Keratinocyte (primary cell): ENCODE results near the gene FGF2. TPM values are rescaled to one million over a fixed set of nuclear protein-coding genes. Genes with fewer than 3 reads are reported as not detected.

Source experiments
- DNase-seq: peaks from one replicate; pipeline ENCODE4 v3.0.0-alpha.2; 2011; ENCODE audit warnings: low read depth, missing footprints, low spot score
- FAIRE-seq: peaks from 2 replicates; lab custom pipeline; 2011; peaks lifted over from hg19 to GRCh38; lab: Jason Lieb, UNC
- H2AFZ ChIP-seq: 2 replicates; pipeline ENCODE4 v1.6.0; 2012; ENCODE audit warnings: low read length, control low read depth, inconsistent platforms; ENCODE audit not compliant: control insufficient read depth
- H3K27ac ChIP-seq: 2 replicates; pipeline ENCODE4 v1.5.1; 2011; ENCODE audit warnings: low read length; ENCODE audit not compliant: control insufficient read depth, insufficient read depth
- H3K27me3 ChIP-seq: 3 replicates; pipeline ENCODE4 v1.6.0; 2011; ENCODE audit warnings: low read length; ENCODE audit not compliant: control insufficient read depth, insufficient read depth; ENCODE audit errors: extremely low read depth
- H3K36me3 ChIP-seq, 2 experiments: 2 replicates in 1 of 2; 3 replicates in 1 of 2; pipeline ENCODE4 v1.5.1; 2011; ENCODE audit warnings: low read length in 2 of 2, mild to moderate bottlenecking in 1 of 2; ENCODE audit not compliant: control insufficient read depth in 2 of 2, insufficient read depth in 2 of 2; ENCODE audit errors: extremely low read depth in 1 of 2
- H3K4me1 ChIP-seq: 3 replicates; pipeline ENCODE4 v1.5.1; 2011; ENCODE audit warnings: low read length; ENCODE audit not compliant: control insufficient read depth, insufficient read depth; ENCODE audit errors: extremely low read depth
- H3K4me2 ChIP-seq: 3 replicates; pipeline ENCODE4 v1.6.0; 2011; ENCODE audit warnings: low read depth, low read length; ENCODE audit not compliant: control insufficient read depth, insufficient read depth; ENCODE audit errors: extremely low read depth
- H3K4me3 ChIP-seq, 3 experiments: fragments of 200-600 bp in 1 of 3; sonication (generic) in 1 of 3; 2 replicates in 2 of 3; 3 replicates in 1 of 3; pipeline ENCODE4 v1.5.1; 2011 to 2016; ENCODE audit warnings: low read length in 3 of 3, mild to moderate bottlenecking in 3 of 3, control low read depth in 2 of 3, inconsistent platforms in 1 of 3, low read depth in 1 of 3, mixed read lengths in 1 of 3, mixed run types in 1 of 3, moderate library complexity in 1 of 3; ENCODE audit not compliant: control insufficient read depth in 2 of 3, insufficient read depth in 2 of 3; ENCODE audit errors: extremely low read depth in 1 of 3
- H3K79me2 ChIP-seq: 2 replicates; pipeline ENCODE4 v1.6.0; 2012; ENCODE audit warnings: low read length; ENCODE audit not compliant: control insufficient read depth, insufficient read depth
- H3K9ac ChIP-seq: 3 replicates; pipeline ENCODE4 v1.6.0; 2011; ENCODE audit warnings: low read length; ENCODE audit not compliant: control insufficient read depth, insufficient read depth; ENCODE audit errors: extremely low read depth
- H3K9me1 ChIP-seq: 3 replicates; pipeline ENCODE4 v1.6.0; 2011; ENCODE audit warnings: low read length; ENCODE audit not compliant: control insufficient read depth, insufficient read depth; ENCODE audit errors: extremely low read depth
- H3K9me3 ChIP-seq: 2 replicates; pipeline ENCODE4 v1.5.1; 2012; ENCODE audit warnings: low read depth, low read length; ENCODE audit not compliant: control insufficient read depth
- H4K20me1 ChIP-seq: 3 replicates; pipeline ENCODE4 v1.6.0; 2011; ENCODE audit warnings: low read length; ENCODE audit not compliant: control insufficient read depth, insufficient read depth; ENCODE audit errors: extremely low read depth
- EZH2 ChIP-seq: IDR thresholded peaks from one replicate; pipeline ENCODE4 v1.6.1; 2012; ENCODE audit warnings: inconsistent platforms, mild to moderate bottlenecking, low read length, moderate library complexity
- dilution Hi-C: fragments of 300-500 bp; cut with MboI; formaldehyde crosslinking; loops from one replicate; pipeline ENCODE4 v1.7.0; 2020; ENCODE audit warnings: low sequenced_read_pairs; ENCODE audit not compliant: extremely low pct_ligation_motif_present
- polyA plus RNA-seq, 5 experiments: library from polyadenylated mRNA; depleted of rRNA in 3 of 5; stranded (reverse) in 3 of 5; stranded (forward) in 1 of 5; unstranded in 1 of 5; fragments of >200 nt; gene quantifications; 1 replicate in 1 of 5; 2 replicates in 3 of 5; 3 replicates in 1 of 5; pipeline versions ENCODE4 v1.2.1 to v1.2.3, GENCODE V29; 2011 to 2012; ENCODE audit warnings: missing spikeins in 2 of 5, low read depth in 1 of 5, low replicate concordance in 1 of 5
- TF ChIP-seq, protein P1 (sequence below), 3 experiments: IDR thresholded peaks in 1 of 3; conservative IDR thresholded peaks in 1 of 3; optimal IDR thresholded peaks in 1 of 3; 2 replicates in 2 of 3; 3 replicates in 1 of 3; pipeline versions ENCODE3 to v1.5.1; 2011; ENCODE audit warnings: low read length in 3 of 3, mild to moderate bottlenecking in 3 of 3, moderate library complexity in 2 of 3, control low read depth in 1 of 3, inconsistent platforms in 1 of 3; ENCODE audit not compliant: insufficient read depth in 2 of 3; ENCODE audit errors: extremely low read depth in 1 of 3

Gene FGF2
- polyA plus RNA-seq, 1 donor (not counting 4 experiments of a cell fraction or from before 2014, with no cell fraction given): 1.7 TPM

DNA sequence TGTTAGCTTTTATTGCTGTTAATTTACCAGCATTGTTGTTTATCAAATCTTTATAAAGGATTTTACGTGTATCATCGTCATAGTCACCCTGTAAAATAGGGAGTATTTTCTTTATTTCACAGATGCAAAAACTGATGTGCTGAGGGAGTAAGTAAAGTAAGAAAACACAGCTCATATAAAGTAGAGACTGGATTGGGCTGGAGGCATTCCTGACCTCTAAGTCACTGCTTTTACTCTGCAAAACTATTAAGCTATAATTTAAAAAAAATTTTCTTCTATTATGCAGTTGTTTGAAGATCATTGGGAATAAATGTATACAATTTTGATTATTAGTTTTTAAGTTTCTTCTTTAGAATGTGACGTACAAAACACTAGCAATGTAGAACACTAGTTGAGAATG, 49.8 kb downstream of the FGF2 start:
- Histone ChIP-seq H3K4me3 (no peak overlapping the region), H4K20me1 (no peaks in the 10 kb centered on the region), H3K79me2 (no peaks in the 10 kb centered on the region), H3K9ac (no peak overlapping the region), H3K27me3 (no peaks in the 10 kb centered on the region), H3K36me3 (no peaks in the 10 kb centered on the region), H3K9me1 (no peaks in the 10 kb centered on the region), H3K4me1 (peaks cover 14% of the 10 kb centered on the region), H3K9me3 (no peaks in the 10 kb centered on the region), H3K27ac (no peak overlapping the region), H2AFZ (no peak overlapping the region), H3K4me2 (no peak overlapping the region)
- dilution Hi-C loops: no loop called here
- DNase-seq: no peak
- TF ChIP-seq, protein P1, sequence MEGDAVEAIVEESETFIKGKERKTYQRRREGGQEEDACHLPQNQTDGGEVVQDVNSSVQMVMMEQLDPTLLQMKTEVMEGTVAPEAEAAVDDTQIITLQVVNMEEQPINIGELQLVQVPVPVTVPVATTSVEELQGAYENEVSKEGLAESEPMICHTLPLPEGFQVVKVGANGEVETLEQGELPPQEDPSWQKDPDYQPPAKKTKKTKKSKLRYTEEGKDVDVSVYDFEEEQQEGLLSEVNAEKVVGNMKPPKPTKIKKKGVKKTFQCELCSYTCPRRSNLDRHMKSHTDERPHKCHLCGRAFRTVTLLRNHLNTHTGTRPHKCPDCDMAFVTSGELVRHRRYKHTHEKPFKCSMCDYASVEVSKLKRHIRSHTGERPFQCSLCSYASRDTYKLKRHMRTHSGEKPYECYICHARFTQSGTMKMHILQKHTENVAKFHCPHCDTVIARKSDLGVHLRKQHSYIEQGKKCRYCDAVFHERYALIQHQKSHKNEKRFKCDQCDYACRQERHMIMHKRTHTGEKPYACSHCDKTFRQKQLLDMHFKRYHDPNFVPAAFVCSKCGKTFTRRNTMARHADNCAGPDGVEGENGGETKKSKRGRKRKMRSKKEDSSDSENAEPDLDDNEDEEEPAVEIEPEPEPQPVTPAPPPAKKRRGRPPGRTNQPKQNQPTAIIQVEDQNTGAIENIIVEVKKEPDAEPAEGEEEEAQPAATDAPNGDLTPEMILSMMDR (optimal IDR thresholded peaks at IDR 0.05 in 1 of 3, IDR thresholded peaks at IDR 0.05 in 1 of 3, conservative IDR thresholded peaks at IDR 0.05 in 1 of 3; ENCODE audit: extremely low read depth in 1 of 3, insufficient read depth in 2 of 3, low read length in 3 of 3): no peak
- TF ChIP-seq EZH2: no peak
- FAIRE-seq: no peak

DNA sequence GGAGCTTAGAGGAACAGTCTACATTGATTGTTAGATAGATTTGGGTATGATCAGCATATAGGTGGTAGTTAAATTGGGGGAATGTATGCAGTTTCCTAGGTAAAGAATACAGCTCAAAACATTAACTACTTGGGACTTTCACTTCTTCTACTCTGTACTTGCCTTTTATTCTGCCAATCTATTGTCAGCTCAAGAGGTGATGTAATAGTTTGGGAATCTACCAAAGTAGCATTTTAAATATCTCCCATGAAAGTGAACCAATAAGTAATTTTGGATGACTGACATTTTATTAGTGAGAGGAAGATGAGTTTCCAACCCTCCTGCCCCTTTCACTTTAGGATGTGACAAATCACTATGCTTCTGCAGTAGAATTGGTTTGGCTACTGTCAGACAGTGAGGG, 52.4 kb downstream of the FGF2 start:
- Histone ChIP-seq H2AFZ (no peak overlapping the region), H3K27me3 (no peaks in the 10 kb centered on the region), H3K79me2 (no peaks in the 10 kb centered on the region), H3K4me2 (no peak overlapping the region), H4K20me1 (no peaks in the 10 kb centered on the region), H3K27ac (no peak overlapping the region), H3K4me3 (no peak overlapping the region), H3K9me3 (no peaks in the 10 kb centered on the region), H3K9ac (no peak overlapping the region), H3K4me1 (peaks cover 8% of the 10 kb centered on the region), H3K36me3 (no peaks in the 10 kb centered on the region), H3K9me1 (no peaks in the 10 kb centered on the region)
- dilution Hi-C loops: no loop called here
- TF ChIP-seq, protein P1 (optimal IDR thresholded peaks at IDR 0.05 in 1 of 3, IDR thresholded peaks at IDR 0.05 in 1 of 3, conservative IDR thresholded peaks at IDR 0.05 in 1 of 3; ENCODE audit: extremely low read depth in 1 of 3, insufficient read depth in 2 of 3, low read length in 3 of 3): no peak
- DNase-seq (no peak), FAIRE-seq (no peak)
